ENCODE data around the gene PIMREG.

Gene PIMREG

GRCh38 chr17:6439951-6440350 is 4.3 kb upstream of the PIMREG start:
- DNase-seq: no peak

GRCh38 chr17:6442775-6443174 is 1.5 kb upstream of the PIMREG start:
- DNase-seq: no peak

- no peak for DNase-seq
These were observed 498 bp downstream of the PIMREG start for GRCh38 chr17:6444571-6445335.

GRCh38 chr17:6446516-6447100 is 2.4 kb downstream of the PIMREG start:
- DNase-seq: no peak

- DNase-seq: no peak
These were observed 4.2 kb downstream of the PIMREG start for GRCh38 chr17:6448473-6448872.

GRCh38 chr17:6449307-6449706 is 5.1 kb downstream of the PIMREG start:
- no peak for DNase-seq

GRCh38 chr17:6450926-6451832 is 6.9 kb downstream of the PIMREG start:
- no peak for DNase-seq

GRCh38 chr17:6452471-6453266 is 8.4 kb downstream of the PIMREG start:
- DNase-seq: no peak

- no peak for DNase-seq
These were observed 9.2 kb downstream of the PIMREG start for GRCh38 chr17:6453279-6454024.

GRCh38 chr17:6454495-6455320 is 10.5 kb downstream of the PIMREG start:
- DNase-seq: no peak

- DNase-seq: peak; percentile 76
These were observed 11.1 kb downstream of the PIMREG start for GRCh38 chr17:6455321-6455705.

- DNase-seq: no peak
These were observed 12.1 kb downstream of the PIMREG start for GRCh38 chr17:6456321-6456720.

- DNase-seq: peak; percentile 83
These were observed 12.8 kb downstream of the PIMREG start for GRCh38 chr17:6456914-6457687.

- DNase-seq: no peak
These were observed 13.6 kb downstream of the PIMREG start for GRCh38 chr17:6457688-6458459.

- no peak for DNase-seq
These were observed 14.2 kb downstream of the PIMREG start for GRCh38 chr17:6458460-6458950.

GRCh38 chr17:6460531-6461161 is 16.4 kb downstream of the PIMREG start:
- DNase-seq: no peak

GRCh38 chr17:6461246-6461645 is 17.0 kb downstream of the PIMREG start:
- DNase-seq: no peak

GRCh38 chr17:6461792-6462524 is 17.7 kb downstream of the PIMREG start:
- no peak for DNase-seq
